KMS-11 (cell line): Measurements from ENCODE around the gene TPPP2.

ENCODE experiments used
- H2AFZ ChIP-seq: fragments of 200-600 bp; sonication (generic); 2 replicates; pipeline ENCODE4 v1.6.1; 2016; ENCODE audit warnings: antibody characterized with exemption, mixed run types, low read depth
- H3K27ac ChIP-seq: fragments of 200-600 bp; sonication (generic); 2 replicates; pipeline ENCODE4 v1.6.1; 2016; ENCODE audit warnings: mild to moderate bottlenecking, mixed run types
- H3K27me3 ChIP-seq: fragments of 200-600 bp; sonication (generic); 2 replicates; pipeline ENCODE4 v1.6.1; 2017; ENCODE audit warnings: mild to moderate bottlenecking, low read depth, mixed run types, moderate library complexity; ENCODE audit not compliant: insufficient read depth
- H3K36me3 ChIP-seq: fragments of 200-600 bp; sonication (generic); 2 replicates; pipeline ENCODE4 v1.6.1; 2017; ENCODE audit warnings: mild to moderate bottlenecking, mixed run types; ENCODE audit not compliant: insufficient read depth
- H3K4me1 ChIP-seq: fragments of 200-600 bp; sonication (generic); 2 replicates; pipeline ENCODE4 v1.6.1; 2016; ENCODE audit warnings: mild to moderate bottlenecking, low read depth, mixed run types; ENCODE audit not compliant: poor library complexity, severe bottlenecking
- H3K4me2 ChIP-seq: fragments of 200-600 bp; sonication (generic); 2 replicates; pipeline ENCODE4 v1.7.0; 2016; ENCODE audit warnings: mild to moderate bottlenecking, mixed run types
- H3K4me3 ChIP-seq: fragments of 200-600 bp; sonication (generic); IDR thresholded peaks from 2 replicates; pipeline ENCODE4 v1.6.1; 2017; ENCODE audit warnings: low read depth, low read length, mixed read lengths; ENCODE audit not compliant: insufficient read depth
- H3K79me2 ChIP-seq: fragments of 200-600 bp; sonication (generic); 2 replicates; pipeline ENCODE4 v1.6.1; 2016; ENCODE audit warnings: low read depth, mixed run types; ENCODE audit not compliant: insufficient read depth
- H3K9ac ChIP-seq: fragments of 200-600 bp; sonication (generic); 2 replicates; pipeline ENCODE4 v1.6.1; 2016; ENCODE audit warnings: mild to moderate bottlenecking, mixed run types
- H4K20me1 ChIP-seq: fragments of 200-600 bp; sonication (generic); 2 replicates; pipeline ENCODE4 v1.6.1; 2016; ENCODE audit warnings: mild to moderate bottlenecking, mixed run types; ENCODE audit not compliant: insufficient read depth
- TF ChIP-seq, protein P1 (sequence below): fragments of 200-600 bp; sonication (generic); conservative IDR thresholded peaks from 2 replicates; pipeline ENCODE4 v1.6.1; 2017; ENCODE audit warnings: low read depth, mild to moderate bottlenecking, antibody characterized with exemption, low read length, moderate library complexity, mixed read lengths

Gene TPPP2

DNA sequence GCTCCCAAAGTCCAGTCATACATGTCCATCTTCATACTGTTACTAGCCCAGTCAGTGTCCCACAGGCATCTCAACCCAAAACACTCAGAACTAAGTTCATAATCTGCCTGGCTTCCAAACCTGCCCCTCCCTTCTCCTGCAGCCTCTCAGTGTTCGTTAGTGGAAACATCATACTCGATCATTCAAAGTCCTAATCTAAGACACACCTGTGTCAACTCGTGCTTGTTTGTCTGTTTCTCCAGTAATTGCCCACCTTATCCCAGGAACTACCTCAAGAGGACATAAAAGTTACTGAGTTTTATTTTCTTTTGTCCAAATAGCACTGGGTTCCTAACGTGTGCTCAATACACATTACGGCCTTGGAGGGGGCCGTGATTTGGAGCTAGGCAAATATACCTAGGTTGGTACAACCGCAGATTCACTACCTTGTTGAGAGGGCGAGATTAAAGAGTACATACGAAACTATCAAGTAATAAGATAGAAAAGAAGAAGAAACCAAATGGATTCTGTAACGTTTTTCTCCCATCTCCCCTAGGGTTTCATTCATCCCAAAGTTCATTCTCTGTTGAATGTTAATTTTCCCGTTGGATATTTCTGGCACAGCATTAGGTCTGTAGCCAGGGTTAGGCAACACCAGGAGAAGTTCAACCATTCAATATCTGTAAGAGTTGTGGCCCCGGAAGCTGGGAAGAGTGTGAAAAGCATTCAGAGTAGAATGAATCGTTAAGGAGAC lies 30.8 kb downstream of the TPPP2 start:
- Histone ChIP-seq H4K20me1 (no peaks in the 10 kb centered on the region), H3K36me3 (no peaks in the 10 kb centered on the region), H3K27ac (no peak overlapping the region), H3K4me3 (no peak overlapping the region), H3K27me3 (no peaks in the 10 kb centered on the region), H3K4me2 (no peak overlapping the region), H2AFZ (no peak overlapping the region), H3K9ac (no peak overlapping the region), H3K79me2 (no peaks in the 10 kb centered on the region), H3K4me1 (no peaks in the 10 kb centered on the region)
- TF ChIP-seq, protein P1, sequence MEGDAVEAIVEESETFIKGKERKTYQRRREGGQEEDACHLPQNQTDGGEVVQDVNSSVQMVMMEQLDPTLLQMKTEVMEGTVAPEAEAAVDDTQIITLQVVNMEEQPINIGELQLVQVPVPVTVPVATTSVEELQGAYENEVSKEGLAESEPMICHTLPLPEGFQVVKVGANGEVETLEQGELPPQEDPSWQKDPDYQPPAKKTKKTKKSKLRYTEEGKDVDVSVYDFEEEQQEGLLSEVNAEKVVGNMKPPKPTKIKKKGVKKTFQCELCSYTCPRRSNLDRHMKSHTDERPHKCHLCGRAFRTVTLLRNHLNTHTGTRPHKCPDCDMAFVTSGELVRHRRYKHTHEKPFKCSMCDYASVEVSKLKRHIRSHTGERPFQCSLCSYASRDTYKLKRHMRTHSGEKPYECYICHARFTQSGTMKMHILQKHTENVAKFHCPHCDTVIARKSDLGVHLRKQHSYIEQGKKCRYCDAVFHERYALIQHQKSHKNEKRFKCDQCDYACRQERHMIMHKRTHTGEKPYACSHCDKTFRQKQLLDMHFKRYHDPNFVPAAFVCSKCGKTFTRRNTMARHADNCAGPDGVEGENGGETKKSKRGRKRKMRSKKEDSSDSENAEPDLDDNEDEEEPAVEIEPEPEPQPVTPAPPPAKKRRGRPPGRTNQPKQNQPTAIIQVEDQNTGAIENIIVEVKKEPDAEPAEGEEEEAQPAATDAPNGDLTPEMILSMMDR: no peak

DNA sequence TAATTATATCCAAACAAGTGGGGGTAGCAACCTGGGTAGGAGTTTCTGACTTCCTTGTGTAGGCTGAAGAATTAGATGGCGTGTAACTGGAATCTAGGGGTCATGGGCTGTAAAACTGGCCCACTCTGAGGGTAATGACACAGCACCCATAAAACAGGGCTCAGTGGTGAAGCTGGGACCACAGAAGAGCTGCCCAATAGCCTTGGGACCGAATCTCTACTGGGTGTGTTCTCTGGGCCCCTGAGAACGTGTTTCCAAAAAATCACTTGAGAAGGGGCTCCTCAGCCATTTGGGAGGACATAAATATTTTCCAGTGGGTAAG lies 31.3 kb downstream of the TPPP2 start:
- no peak overlapping the region for H3K4me2 ChIP-seq
- no peak overlapping the region for H3K27ac ChIP-seq
- TF ChIP-seq, protein P1: no peak
- no peaks in the 10 kb centered on the region for H3K36me3 ChIP-seq
- no peak overlapping the region for H2AFZ ChIP-seq
- H3K27me3 ChIP-seq: no peaks in the 10 kb centered on the region
- no peaks in the 10 kb centered on the region for H3K79me2 ChIP-seq
- no peak overlapping the region for H3K4me3 ChIP-seq
- H3K4me1 ChIP-seq: no peaks in the 10 kb centered on the region
- no peaks in the 10 kb centered on the region for H4K20me1 ChIP-seq
- H3K9ac ChIP-seq: no peak overlapping the region

DNA sequence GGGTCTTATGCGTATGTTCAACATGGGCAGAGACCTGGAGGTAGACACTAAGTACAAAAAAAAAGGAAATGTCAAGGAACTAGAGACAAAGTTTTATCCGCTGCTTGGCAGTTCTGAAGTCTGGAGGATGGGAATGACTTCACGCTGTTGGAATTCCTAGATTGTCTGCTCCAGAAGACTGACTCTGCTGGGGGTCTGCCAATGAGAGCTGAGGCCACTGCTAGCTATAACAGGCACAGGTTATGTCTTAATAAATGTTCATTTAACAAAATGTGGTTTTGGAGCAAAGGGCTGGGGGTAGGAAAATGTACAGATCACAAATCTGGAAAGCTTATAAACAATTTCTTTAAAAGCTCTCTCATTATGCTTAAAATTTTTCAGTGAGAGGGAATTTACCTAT lies 33.5 kb downstream of the TPPP2 start:
- no peak overlapping the region for H2AFZ ChIP-seq
- no peaks in the 10 kb centered on the region for H4K20me1 ChIP-seq
- H3K4me1 ChIP-seq: peaks cover 5% of the 10 kb centered on the region
- TF ChIP-seq, protein P1: no peak
- no peaks in the 10 kb centered on the region for H3K27me3 ChIP-seq
- H3K79me2 ChIP-seq: no peaks in the 10 kb centered on the region
- no peak overlapping the region for H3K4me3 ChIP-seq
- no peak overlapping the region for H3K27ac ChIP-seq
- H3K36me3 ChIP-seq: no peaks in the 10 kb centered on the region
- H3K9ac ChIP-seq: no peak overlapping the region
- H3K4me2 ChIP-seq: no peak overlapping the region

DNA sequence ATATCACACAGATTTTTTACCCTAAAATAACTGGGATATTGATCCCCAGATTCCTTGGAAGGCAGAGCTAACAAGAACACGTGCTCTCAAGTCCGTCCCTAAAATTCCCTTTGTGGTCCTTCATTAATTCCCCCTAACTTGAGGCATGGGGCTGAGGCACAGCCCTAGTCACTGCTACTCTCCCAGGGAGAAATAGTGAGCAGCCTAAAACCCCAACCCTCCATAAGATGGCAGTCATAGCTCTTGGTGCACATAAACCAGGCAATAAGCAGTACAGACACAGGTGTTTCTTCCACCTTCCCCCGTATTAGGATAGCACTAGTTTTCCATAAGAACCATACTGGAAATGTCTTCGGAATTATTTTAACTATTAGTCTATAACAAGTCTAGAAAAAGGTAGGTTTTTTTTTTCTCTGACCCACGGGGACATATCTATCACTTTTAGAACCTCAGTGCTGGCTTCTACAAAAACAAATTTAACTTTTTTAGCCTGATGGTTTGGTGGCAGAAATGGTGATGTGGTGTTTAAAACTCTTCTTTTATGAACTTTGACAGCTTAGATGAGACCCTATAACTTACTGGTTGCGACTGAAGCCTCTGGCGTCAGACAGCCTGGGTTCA lies 37.0 kb downstream of the TPPP2 start:
- TF ChIP-seq, protein P1: no peak
- Histone ChIP-seq H4K20me1 (no peaks in the 10 kb centered on the region), H3K36me3 (no peaks in the 10 kb centered on the region), H3K79me2 (no peaks in the 10 kb centered on the region), H3K4me1 (peaks cover 9% of the 10 kb centered on the region), H3K9ac (no peak overlapping the region), H3K27ac (no peak overlapping the region), H2AFZ (no peak overlapping the region), H3K4me2 (no peak overlapping the region), H3K4me3 (no peak overlapping the region), H3K27me3 (no peaks in the 10 kb centered on the region)
